ENCODE measurements around the gene PIGN.
"Not testable (repeated sequence)": the region's sequence is repeated elsewhere in the genome, so short reads cannot be mapped to it uniquely, and the experiment has no call there.

Gene PIGN

GRCh38 chr18:62061821-62062478 lies 124.9 kb downstream of the PIGN start:
- DNase-seq (ENCODE audit: low spot score), result no peak

DNA sequence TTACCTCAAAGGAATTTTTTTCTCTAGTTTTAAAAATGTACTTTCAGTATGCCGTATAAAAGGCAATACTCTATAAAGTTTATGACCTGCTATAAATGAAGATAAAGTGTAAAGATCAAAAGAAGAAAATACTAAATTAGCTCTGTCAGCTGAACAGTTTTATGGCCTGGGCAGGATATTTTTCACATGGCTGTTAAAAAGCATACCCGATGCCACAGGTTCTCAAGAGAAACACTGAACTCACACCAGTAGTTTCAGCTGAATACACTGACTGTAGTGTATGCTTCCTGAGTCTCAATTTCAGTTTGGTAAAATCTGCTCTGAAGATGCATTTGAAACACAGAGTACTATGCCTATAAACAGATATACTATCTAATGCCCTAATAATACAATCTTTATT lies 126.0 kb downstream of the PIGN start:
- DNase-seq (ENCODE audit: low spot score), result no peak

- no peak for DNase-seq (ENCODE audit: low spot score)
These were observed 131.8 kb downstream of the PIGN start for GRCh38 chr18:62054929-62055498.

DNA sequence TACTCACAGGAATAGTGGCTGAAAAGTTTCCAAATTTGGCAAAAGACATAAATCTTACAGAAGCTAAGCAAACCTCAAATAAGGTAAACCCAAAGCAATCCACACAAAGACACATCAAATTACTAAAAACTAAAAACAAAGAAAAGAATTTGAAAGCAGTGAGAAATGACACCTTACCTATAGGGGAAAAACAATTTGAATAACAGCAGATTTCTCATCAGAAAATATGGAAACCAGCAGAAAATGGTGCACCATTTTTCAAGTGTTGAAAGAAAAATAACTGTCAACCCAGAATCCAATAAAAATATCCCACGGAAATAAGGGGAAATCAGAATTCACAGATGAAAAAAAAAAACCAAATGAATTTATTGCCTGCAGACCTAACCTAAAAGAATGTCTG lies 138.6 kb downstream of the PIGN start:
- DNase-seq (ENCODE audit: low spot score), result no peak

DNA sequence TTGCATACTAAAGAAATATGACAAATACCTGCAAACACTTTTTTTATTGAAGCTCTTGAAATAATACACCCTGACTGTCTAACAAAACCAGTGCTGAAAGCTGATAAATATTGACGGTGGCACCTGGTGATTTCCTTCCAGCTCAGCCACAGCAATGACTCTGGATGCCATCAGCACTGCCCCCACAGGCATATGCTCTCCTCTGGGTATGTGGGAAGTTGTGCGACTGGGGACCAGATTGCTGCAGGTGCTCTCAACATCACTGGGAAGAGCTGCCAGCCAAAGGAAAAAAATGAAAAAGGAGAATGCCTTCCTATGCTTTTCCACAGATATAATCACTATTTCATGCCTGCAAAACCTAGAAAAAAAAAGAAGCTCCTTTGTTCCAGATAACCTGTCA lies 141.5 kb downstream of the PIGN start:
- no peak for DNase-seq (ENCODE audit: low spot score)

DNA sequence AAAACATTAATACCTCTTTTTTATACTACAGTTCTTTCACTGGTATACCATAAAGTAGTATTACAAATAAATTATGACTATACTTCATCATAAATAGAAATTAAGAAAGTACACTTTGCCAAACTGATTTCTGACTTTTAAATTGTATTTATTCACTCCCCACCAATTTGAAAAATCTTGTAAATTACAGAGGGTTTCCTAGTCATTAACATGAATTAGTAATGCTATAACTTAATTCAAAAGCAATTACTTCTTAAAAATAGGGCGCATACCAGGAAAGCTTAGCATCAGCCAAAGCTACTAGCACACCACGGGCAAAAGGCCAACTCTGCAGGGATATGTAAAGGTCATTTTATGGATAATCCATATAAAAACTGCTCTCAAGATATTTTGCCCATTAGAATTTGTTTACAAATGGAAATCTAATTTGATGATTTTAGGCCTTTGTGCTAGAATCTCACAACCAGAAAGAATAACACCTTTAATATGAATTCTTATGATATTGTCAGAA lies 142.3 kb downstream of the PIGN start:
- DNase-seq (ENCODE audit: low spot score), result no peak

DNA sequence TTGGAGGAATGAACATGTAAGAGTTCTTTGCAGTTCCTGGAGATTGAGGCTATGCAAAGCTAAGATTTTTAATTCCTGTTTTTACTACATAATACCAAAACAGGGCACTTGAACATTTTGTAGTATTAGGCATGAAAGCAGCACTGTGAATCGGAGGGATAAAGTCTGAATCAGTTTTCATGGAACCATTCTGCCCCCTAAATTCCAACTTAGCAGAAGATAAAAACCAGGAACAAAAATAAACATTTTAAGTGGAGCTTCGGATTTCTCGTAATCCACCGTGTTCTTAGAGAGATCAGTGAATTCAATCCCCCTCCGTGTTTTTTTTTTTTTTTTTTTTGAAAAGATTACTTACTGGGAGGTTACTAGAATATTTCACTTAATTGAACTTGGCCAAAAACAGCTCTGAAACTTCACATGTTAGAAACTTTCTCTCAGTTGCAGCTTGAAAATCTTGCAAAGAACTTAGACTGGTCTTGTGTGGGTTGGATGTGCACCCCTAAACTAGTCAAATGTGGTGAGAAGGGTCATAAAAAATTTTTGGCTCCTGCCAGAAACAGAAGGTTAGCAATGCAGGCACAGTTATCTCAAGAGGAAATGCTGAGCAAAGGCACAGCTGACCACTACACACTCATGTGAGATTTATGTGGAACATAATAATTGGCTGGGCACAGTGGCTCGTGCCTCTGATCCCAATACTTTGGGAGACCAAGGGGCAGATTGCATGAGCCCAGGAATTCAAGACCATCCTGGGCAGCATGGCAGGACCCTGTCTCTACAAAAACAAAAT lies 148.7 kb downstream of the PIGN start:
- no peak for DNase-seq (ENCODE audit: low spot score)

DNA sequence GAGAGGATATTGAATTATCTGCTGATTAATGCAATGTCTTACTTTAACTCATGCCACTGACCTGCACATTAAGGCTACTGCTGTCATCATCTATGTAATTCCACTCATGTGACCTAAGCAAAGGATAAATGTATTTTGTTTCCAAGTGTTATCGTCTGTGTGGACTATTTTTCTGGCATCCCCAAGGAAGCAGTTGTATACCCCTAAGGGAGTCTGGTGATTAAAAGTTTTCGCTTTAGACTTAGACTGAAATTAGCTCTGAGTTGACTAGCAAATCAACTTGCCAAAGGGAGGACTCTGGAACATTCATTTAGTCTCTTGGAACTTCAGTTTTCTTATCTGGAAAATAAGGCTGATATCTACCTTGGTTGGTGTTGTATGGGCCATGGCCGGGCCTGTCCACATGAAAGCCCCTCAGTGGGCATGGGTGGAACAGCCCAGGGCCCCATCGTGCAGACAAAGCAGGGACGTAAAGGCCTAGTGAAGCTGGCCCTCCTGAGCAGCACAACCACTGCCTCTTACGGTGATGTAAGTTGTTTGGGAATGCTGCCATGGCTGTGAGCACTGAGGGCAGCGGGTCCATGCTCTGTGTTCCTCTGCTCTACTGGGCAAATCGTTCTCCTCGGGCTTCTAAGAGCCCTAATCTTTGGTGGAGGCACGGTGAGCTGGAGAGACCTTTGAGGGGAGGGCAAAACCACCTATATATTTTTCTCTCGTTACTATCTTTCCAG lies 149.7 kb downstream of the PIGN start:
- DNase-seq (ENCODE audit: low spot score), result no peak

GRCh38 chr18:62034286-62034685 lies 152.6 kb downstream of the PIGN start:
- not testable (repeated sequence) for DNase-seq (ENCODE audit: low spot score)

GRCh38 chr18:62033756-62034155 lies 153.1 kb downstream of the PIGN start:
- DNase-seq (ENCODE audit: low spot score), result no peak

GRCh38 chr18:62033207-62033606 lies 153.6 kb downstream of the PIGN start:
- no peak for DNase-seq (ENCODE audit: low spot score)

DNA sequence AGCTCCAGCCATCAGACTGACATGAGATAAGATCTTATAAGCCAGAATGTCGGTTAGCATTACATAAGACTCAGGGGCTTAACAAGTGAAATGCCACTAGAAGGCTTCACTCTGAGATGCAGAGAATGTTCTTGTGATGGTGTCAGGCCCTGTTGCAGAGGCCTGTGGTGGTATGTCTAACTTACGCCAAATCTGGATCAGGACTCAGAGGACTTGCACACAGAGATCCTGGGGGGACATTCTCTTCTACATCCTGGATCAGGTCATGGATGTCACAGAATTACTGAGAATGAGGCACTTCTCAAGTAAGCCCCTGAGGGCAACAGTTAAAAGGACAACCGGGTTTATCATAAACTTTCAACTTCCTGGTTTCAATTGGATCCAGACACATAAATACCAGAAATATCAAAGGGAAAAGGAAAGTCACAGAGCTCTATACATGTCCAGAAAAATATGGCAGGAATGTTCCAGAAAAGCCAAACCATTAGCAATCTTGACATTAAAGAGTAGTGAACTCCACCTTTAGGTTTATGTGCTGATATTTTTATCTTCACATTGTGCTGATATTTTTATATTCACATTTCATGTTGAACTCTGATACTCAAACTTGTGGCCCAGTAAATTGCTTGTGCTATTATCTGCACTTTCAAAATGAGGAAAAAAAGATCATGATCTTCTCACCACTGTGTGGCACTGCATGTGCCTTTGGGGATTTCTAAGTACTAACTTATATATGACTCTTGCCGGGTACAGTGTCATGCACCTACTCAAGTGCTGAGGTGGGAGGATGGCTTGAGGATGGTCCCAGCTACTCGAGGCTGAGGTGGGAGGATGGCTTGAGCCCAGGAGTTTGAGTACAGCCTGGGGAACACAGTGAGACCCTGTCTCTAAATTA lies 156.5 kb downstream of the PIGN start:
- DNase-seq (ENCODE audit: low spot score), result no peak

DNA sequence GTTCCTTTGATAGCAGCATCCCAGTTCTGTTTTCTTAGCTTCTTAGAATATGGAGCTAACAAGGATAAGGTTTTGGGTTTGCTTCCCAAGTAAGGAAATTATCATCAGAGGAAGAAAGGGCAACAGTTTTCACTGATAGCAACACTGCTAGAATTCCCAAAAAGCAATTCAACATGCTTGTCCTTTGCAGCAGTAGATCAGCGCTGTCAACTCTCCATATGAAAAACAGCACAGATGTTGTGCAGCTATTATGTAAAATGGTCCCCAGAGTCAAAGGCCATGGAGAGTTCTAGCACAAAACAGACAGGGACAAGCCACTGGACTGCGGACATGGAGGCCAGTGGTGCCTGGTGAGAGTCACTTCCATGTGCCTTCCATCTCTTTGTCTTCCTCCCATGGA lies 158.1 kb downstream of the PIGN start:
- DNase-seq (ENCODE audit: low spot score), result no peak

DNA sequence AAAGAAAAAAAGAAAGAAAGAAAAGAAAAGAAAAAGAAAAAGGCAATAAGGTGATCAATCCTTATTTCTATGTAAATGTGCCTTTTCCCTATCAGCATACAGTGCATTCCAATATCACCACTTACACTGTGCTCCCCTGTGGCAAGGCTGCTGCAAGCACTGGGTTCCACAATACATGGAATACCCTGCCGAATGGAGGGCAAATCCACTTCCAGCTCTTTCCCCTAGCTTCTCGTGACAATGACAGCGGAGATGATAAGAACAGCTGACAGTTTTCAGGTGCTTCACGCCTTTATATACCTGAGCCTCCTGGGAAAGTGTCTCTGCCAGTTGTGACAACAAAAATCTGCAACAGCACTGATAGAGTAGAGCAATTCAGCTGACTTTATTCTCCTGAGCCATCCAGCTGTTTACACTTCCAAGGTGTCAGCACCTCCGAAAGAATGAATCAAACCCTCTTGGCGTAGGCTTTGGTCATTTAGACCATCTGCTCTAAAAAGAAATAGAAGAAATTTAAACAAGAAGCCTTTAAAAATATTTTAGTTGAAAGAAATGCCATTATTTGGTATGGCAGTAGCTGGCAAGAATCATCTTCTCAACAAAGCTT lies 158.8 kb downstream of the PIGN start:
- DNase-seq (ENCODE audit: low spot score), result no peak

GRCh38 chr18:62026586-62026985 lies 160.3 kb downstream of the PIGN start:
- no peak for DNase-seq (ENCODE audit: low spot score)

GRCh38 chr18:62024983-62025382 lies 161.9 kb downstream of the PIGN start:
- DNase-seq (ENCODE audit: low spot score), result no peak

DNA sequence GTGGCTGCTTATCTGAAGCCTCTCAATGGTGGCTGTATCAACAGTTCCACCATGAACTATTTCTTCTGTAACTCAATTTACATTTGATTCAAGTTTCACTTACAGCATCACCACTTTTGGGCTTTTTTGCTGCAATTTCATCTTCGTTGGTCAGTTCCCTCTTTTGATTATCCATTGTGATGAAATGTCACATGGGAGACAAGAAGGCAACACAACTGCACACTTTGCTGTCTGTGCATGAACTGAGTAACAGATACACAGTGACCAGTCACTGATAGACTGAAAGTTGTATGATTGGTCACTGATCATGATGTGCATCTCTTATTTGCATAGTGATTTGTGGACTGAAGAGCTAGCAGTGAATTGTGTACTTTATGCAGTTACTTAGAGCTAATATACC lies 163.3 kb downstream of the PIGN start:
- DNase-seq (ENCODE audit: low spot score), result no peak

GRCh38 chr18:62018759-62019041 lies 168.2 kb downstream of the PIGN start:
- no peak for DNase-seq (ENCODE audit: low spot score)

- DNase-seq (ENCODE audit: low spot score), result no peak
These were observed 168.7 kb downstream of the PIGN start for GRCh38 chr18:62018034-62018758.

- DNase-seq (ENCODE audit: low spot score), result no peak
These were observed 169.2 kb downstream of the PIGN start for GRCh38 chr18:62017618-62018017.

GRCh38 chr18:62011416-62011815 lies 175.4 kb downstream of the PIGN start:
- DNase-seq (ENCODE audit: low spot score), result no peak
